GM08714 (cell line): ENCODE measurements around the gene ARHGAP29.

ENCODE experiments used
- H3K4me3 ChIP-seq: fragments of 200-500 bp; sonication (Bioruptor generic); 2 replicates; pipeline ENCODE4 v1.5.1; 2014; ENCODE audit warnings: mild to moderate bottlenecking, low read length, inconsistent platforms
- ZNF274 ChIP-seq: IDR thresholded peaks from 2 replicates; pipeline ENCODE4 v1.6.1; 2012; ENCODE audit warnings: mild to moderate bottlenecking, low read depth, low read length

ARHGAP29 gene

DNA sequence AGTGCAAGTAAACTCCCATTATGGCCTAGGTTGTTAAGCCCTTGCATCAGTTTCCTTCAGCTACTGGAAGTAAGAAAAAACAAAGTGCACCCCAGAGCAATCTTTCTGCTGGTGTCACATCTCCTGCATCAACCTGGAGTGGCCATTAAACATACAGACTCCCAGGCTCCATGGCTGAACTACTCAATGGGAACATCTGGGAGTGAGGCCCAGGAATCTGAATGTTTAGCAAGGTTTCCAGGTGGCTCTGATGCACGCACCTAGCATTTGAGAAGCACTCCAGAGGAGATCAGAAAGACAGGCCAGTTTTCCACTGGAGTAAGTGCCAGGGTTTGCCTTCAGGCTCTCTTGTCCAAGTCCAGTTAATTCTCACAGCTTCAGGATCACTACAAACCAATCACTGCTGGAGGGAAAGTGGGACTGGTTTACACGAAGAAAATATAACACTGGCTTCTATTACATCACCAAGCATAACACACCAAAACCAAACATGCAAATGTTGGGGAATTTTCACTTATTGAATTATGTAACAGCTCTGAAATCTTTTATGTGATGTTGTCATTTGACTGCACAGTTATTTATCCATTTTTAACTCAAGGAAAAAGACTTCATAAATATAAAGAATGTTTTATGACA, 94.1 kb downstream of the ARHGAP29 start:
- H3K4me3 ChIP-seq = no peak overlapping the region
- no peak for TF ChIP-seq ZNF274

- H3K4me3 ChIP-seq = no peak overlapping the region
- TF ChIP-seq ZNF274 = no peak
Observed at GRCh38 chr1:94142583-94142982, 94.8 kb downstream of the ARHGAP29 start.

DNA sequence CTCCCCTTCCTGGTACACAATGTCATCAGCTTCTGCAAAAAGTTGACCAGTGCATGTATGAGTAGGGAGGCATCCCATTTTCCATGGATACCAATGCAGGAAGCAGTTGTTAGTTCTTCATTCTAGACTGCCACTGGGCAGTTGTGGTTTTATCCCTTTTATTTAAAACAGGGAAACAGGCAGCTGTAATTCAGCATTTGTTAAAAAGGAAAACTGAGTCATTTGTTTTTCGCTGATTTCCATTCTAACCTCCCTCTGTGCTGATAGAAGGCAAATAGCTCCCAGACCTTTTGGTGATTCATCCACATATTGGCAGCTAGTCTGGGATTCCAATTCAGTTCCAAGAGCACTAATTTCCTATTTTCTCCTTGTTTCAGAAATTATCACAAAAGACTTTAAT, 95.4 kb downstream of the ARHGAP29 start:
- no peak for TF ChIP-seq ZNF274

DNA sequence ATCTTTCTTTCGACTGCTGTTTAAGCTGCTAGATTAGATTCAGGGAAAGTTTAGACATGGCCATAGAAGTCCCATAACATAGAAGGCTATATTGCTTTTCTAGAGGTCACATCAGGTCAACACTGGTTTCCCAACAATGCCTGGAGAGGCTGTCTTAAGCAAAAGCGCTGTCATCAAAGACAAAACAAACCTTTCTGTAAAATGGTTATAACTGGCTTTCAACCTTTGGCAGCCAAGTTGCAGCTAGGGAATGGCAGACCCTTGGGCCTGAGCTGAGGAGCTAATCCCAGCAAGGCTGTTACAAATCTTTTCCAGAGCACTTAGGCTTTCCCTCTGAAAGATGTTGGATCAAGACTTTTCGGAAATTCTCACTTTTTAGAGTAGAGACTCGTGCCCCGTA, 105.3 kb downstream of the ARHGAP29 start:
- TF ChIP-seq ZNF274 = no peak
- H3K4me3 ChIP-seq = no peak overlapping the region

More for the DNA sequence above, 95.4 kb downstream of the ARHGAP29 start:
- no peak overlapping the region for H3K4me3 ChIP-seq

- TF ChIP-seq ZNF274 = no peak
Observed at GRCh38 chr1:94130851-94131595, 106.4 kb downstream of the ARHGAP29 start.

GRCh38 chr1:94126651-94127050, 110.7 kb downstream of the ARHGAP29 start:
- TF ChIP-seq ZNF274 = no peak
- H3K4me3 ChIP-seq = no peak overlapping the region

More at GRCh38 chr1:94130851-94131595, 106.4 kb downstream of the ARHGAP29 start:
- no peak overlapping the region for H3K4me3 ChIP-seq

GRCh38 chr1:94125551-94126514, 111.6 kb downstream of the ARHGAP29 start:
- H3K4me3 ChIP-seq = no peak overlapping the region
- TF ChIP-seq ZNF274 = no peak

DNA sequence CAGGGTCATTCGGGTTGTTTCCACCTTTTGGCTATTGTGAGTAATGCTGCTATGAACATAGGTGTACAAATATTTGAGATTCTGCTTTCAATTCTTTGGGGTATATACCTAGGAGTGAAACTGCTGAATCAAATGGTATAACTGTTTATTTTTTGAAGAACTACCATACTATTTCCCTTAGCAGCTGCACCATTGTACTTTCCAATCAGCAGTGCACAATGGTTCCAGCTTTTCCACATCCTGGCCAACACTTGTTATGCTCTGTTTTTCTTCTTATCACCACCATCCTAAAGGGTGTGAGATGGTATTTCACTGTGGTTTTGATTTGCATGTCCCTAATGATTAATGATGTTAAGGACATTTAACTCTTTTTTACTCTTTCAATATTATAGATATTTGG, 112.8 kb downstream of the ARHGAP29 start:
- no peak for TF ChIP-seq ZNF274
- no peak overlapping the region for H3K4me3 ChIP-seq

GRCh38 chr1:94122201-94122970, 115.0 kb downstream of the ARHGAP29 start:
- no peak for TF ChIP-seq ZNF274
- H3K4me3 ChIP-seq = no peak overlapping the region
